SU-DHL-6 (cell line): ENCODE data around the gene PTGES.

Source experiments
- H2AFZ ChIP-seq: fragments of 200-600 bp; sonication (generic); 2 replicates; pipeline ENCODE4 v1.6.1; 2014; ENCODE audit warnings: low read depth, mild to moderate bottlenecking, moderate library complexity, mixed read lengths, antibody characterized with exemption, low read length; ENCODE audit not compliant: severe bottlenecking
- H3F3A ChIP-seq: fragments of 200-600 bp; shearing (Covaris generic); 2 replicates; pipeline ENCODE4 v1.6.0; 2016; ENCODE audit warnings: antibody characterized with exemption, mild to moderate bottlenecking; ENCODE audit not compliant: insufficient read depth
- H3K27ac ChIP-seq: fragments of 200-600 bp; sonication (generic); 2 replicates; pipeline ENCODE4 v1.5.1; 2016; ENCODE audit warnings: low read depth, mild to moderate bottlenecking, low read length, moderate library complexity, mixed read lengths
- H3K27me3 ChIP-seq: fragments of 200-600 bp; sonication (generic), shearing (Covaris generic); 2 replicates; pipeline ENCODE4 v1.6.0; 2014; ENCODE audit warnings: mild to moderate bottlenecking, low read length
- H3K36me3 ChIP-seq: fragments of 200-600 bp; sonication (generic); 2 replicates; pipeline ENCODE4 v1.6.1; 2014; ENCODE audit warnings: mild to moderate bottlenecking, low read length, mixed read lengths
- H3K4me2 ChIP-seq: fragments of 300-600, 200-600 bp; shearing (Covaris generic), sonication (generic); 2 replicates; pipeline ENCODE4 v1.6.0; 2014; ENCODE audit warnings: low read length, low read depth, mild to moderate bottlenecking; ENCODE audit not compliant: poor library complexity, severe bottlenecking
- H3K4me3 ChIP-seq: fragments of 200-600 bp; sonication (generic); 2 replicates; pipeline ENCODE4 v1.5.1; 2014; ENCODE audit warnings: antibody characterized with exemption, low read length, mild to moderate bottlenecking, mixed read lengths; ENCODE audit not compliant: insufficient read depth, poor library complexity, severe bottlenecking
- H3K79me2 ChIP-seq: fragments of 200-600 bp; sonication (generic); 2 replicates; pipeline ENCODE4 v1.6.1; 2014; ENCODE audit warnings: mild to moderate bottlenecking, low read length, moderate library complexity; ENCODE audit not compliant: insufficient read depth
- H3K9ac ChIP-seq: fragments of 200-600 bp; sonication (generic); 2 replicates; pipeline ENCODE4 v1.7.0; 2014; ENCODE audit warnings: mild to moderate bottlenecking, low read length
- H3K9me2 ChIP-seq: fragments of 200-600 bp; sonication (generic); replicated peaks from 2 replicates; pipeline ENCODE4 v1.6.1; 2014; ENCODE audit warnings: low read length; ENCODE audit not compliant: insufficient read depth
- H3K9me3 ChIP-seq: fragments of 200-600 bp; sonication (generic); 2 replicates; pipeline ENCODE4 v1.6.1; 2014; ENCODE audit warnings: low read length, mixed read lengths; ENCODE audit not compliant: insufficient read depth
- H4K20me1 ChIP-seq: fragments of 200-600 bp; sonication (generic); 2 replicates; pipeline ENCODE4 v1.6.1; 2014; ENCODE audit warnings: low read depth, mild to moderate bottlenecking, antibody characterized with exemption, low read length, moderate library complexity, mixed read lengths
- CTCF ChIP-seq: fragments of 200-600 bp; sonication (generic); IDR thresholded peaks from one replicate; pipeline ENCODE4 v1.5.1; 2017; ENCODE audit warnings: antibody characterized with exemption, mild to moderate bottlenecking, low read length, moderate library complexity; ENCODE audit not compliant: insufficient read depth, poor library complexity, severe bottlenecking
- EZH2phosphoT487 ChIP-seq: fragments of 200-600 bp; sonication (generic), shearing (Covaris generic); conservative IDR thresholded peaks from 2 replicates; pipeline ENCODE4 v1.6.1; 2018; ENCODE audit warnings: mild to moderate bottlenecking, antibody characterized with exemption, low read length, moderate library complexity, mixed read lengths

PTGES gene

GRCh38 chr9:129783516-129784361 is 30.9 kb upstream of the PTGES start:
- Histone ChIP-seq H3K79me2 (no peaks in the 10 kb centered on the region), H3K9me2 (no peaks in the 10 kb centered on the region), H3K4me3 (no peak overlapping the region), H4K20me1 (no peaks in the 10 kb centered on the region), H3K9ac (no peak overlapping the region), H3K27me3 (no peaks in the 10 kb centered on the region; the same call in 1 of the 2 replicates), H3K9me3 (no peaks in the 10 kb centered on the region), H3F3A (no peaks in the 10 kb centered on the region), H3K27ac (no peak overlapping the region), H3K4me2 (no peak overlapping the region), H3K36me3 (no peaks in the 10 kb centered on the region), H2AFZ (no peak overlapping the region)
- TF ChIP-seq CTCF (peak; percentile 69), EZH2phosphoT487 (no peak)

- Histone ChIP-seq H3K9me2 (no peaks in the 10 kb centered on the region), H3K79me2 (no peaks in the 10 kb centered on the region), H4K20me1 (no peaks in the 10 kb centered on the region), H3K27me3 (no peaks in the 10 kb centered on the region; the same call in 1 of the 2 replicates), H3K9me3 (no peaks in the 10 kb centered on the region), H3K27ac (no peak overlapping the region), H2AFZ (no peak overlapping the region), H3K9ac (no peak overlapping the region), H3F3A (no peaks in the 10 kb centered on the region), H3K36me3 (no peaks in the 10 kb centered on the region), H3K4me3 (no peak overlapping the region), H3K4me2 (no peak overlapping the region)
- TF ChIP-seq CTCF (no peak), EZH2phosphoT487 (no peak)
Observed at GRCh38 chr9:129781981-129782380, 29.1 kb upstream of the PTGES start.

- no peak overlapping the region for H3K4me2 ChIP-seq
- no peaks in the 10 kb centered on the region for H3K9me3 ChIP-seq
- H4K20me1 ChIP-seq = no peaks in the 10 kb centered on the region
- H3K9me2 ChIP-seq = no peaks in the 10 kb centered on the region
- H3K27me3 ChIP-seq = no peaks in the 10 kb centered on the region; the same call in 1 of the 2 replicates
- H3K9ac ChIP-seq = no peak overlapping the region
- H3F3A ChIP-seq = no peaks in the 10 kb centered on the region
- H2AFZ ChIP-seq = no peak overlapping the region
- H3K79me2 ChIP-seq = no peaks in the 10 kb centered on the region
- TF ChIP-seq CTCF (no peak), EZH2phosphoT487 (no peak)
- H3K27ac ChIP-seq = no peak overlapping the region
- H3K36me3 ChIP-seq = no peaks in the 10 kb centered on the region
- H3K4me3 ChIP-seq = no peak overlapping the region
Observed at GRCh38 chr9:129781131-129781530, 28.3 kb upstream of the PTGES start.
